IMR-90 (cell line): ENCODE data around the gene FAM120A. TPM values are rescaled to one million over a fixed set of nuclear protein-coding genes. Genes with fewer than 3 reads are reported as not detected.
"Not testable (repeated sequence)": the region's sequence is repeated elsewhere in the genome, so short reads cannot be mapped to it uniquely, and the experiment has no call there.

Experiments
- ATAC-seq: fragments of 200-7000 bp; cut with Tn5 transposase; 2 replicates; pipeline ENCODE4 v1.9.1; 2020; ENCODE audit warnings: low read depth, mild to moderate bottlenecking, moderate library complexity
- BruUV-seq: library from RNA; stranded (reverse); fragments of 400-500 nt; replicated peaks from 2 replicates; lab custom pipeline; 2021; lab: Mats Ljungman, UMichigan
- CTCF ChIA-PET: fragments of 300-600 bp; formaldehyde crosslinking; extraction: SDS; loops from one replicate; lab custom pipeline; 2021; ENCODE audit warnings: antibody characterized with exemption; lab: Yijun Ruan, JAX
- POLR2A ChIA-PET: fragments of 300-600 bp; sonication (Branson Sonifier 250); formaldehyde crosslinking; loops from one replicate; lab custom pipeline; 2022; ENCODE audit warnings: antibody characterized with exemption; ENCODE audit not compliant: unreplicated experiment; lab: Charles Lee
- DNase-seq: peaks from one replicate; pipeline ENCODE4 v3.0.0; 2013
- H2AFZ ChIP-seq: replicated peaks from 2 replicates; pipeline ENCODE3; 2013; ENCODE audit warnings: low read length, mild to moderate bottlenecking; ENCODE audit not compliant: poor library complexity
- H2AK5ac ChIP-seq: 2 replicates; pipeline ENCODE4 v1.6.1; 2013; ENCODE audit warnings: low read depth, low read length, inconsistent platforms
- H2AK9ac ChIP-seq: replicated peaks from 2 replicates; pipeline ENCODE3; 2013; ENCODE audit warnings: mild to moderate bottlenecking, low read depth, low read length, moderate library complexity; ENCODE audit not compliant: poor library complexity
- H2BK120ac ChIP-seq: 2 replicates; pipeline ENCODE4 v1.6.1; 2013; ENCODE audit warnings: low read depth, low read length, inconsistent platforms
- H2BK15ac ChIP-seq: 3 replicates; pipeline ENCODE4 v1.6.1; 2013; ENCODE audit warnings: low read depth, low read length, inconsistent platforms
- H2BK20ac ChIP-seq: 2 replicates; pipeline ENCODE4 v1.6.1; 2013; ENCODE audit warnings: low read depth, mild to moderate bottlenecking, inconsistent platforms, low read length, moderate library complexity
- H2BK5ac ChIP-seq: 2 replicates; pipeline ENCODE4 v1.6.1; 2013; ENCODE audit warnings: mild to moderate bottlenecking, low read depth, low read length, inconsistent platforms; ENCODE audit not compliant: poor library complexity, severe bottlenecking
- H3K14ac ChIP-seq: replicated peaks from 2 replicates; pipeline ENCODE4 v1.6.1; 2013; ENCODE audit warnings: low read depth, low read length, inconsistent platforms
- H3K18ac ChIP-seq: 2 replicates; pipeline ENCODE4 v1.6.1; 2013; ENCODE audit warnings: low read depth, low read length, control low read depth
- H3K23ac ChIP-seq: 2 replicates; pipeline ENCODE4 v1.6.1; 2013; ENCODE audit warnings: low read depth, low read length, inconsistent platforms
- H3K27ac ChIP-seq: 2 replicates; pipeline ENCODE4 v1.5.1; 2013; ENCODE audit warnings: mild to moderate bottlenecking, control low read depth, low read length; ENCODE audit not compliant: insufficient read depth
- H3K27me3 ChIP-seq: 2 replicates; pipeline ENCODE4 v1.6.1; 2013; ENCODE audit warnings: low read length; ENCODE audit not compliant: control insufficient read depth, insufficient read depth
- H3K36me3 ChIP-seq: 2 replicates; pipeline ENCODE4 v1.6.1; 2013; ENCODE audit warnings: low read length, mixed read lengths; ENCODE audit not compliant: control insufficient read depth, insufficient read depth
- H3K4ac ChIP-seq: 2 replicates; pipeline ENCODE4 v1.6.1; 2013; ENCODE audit warnings: low read depth, low read length, inconsistent platforms
- H3K4me1 ChIP-seq: 2 replicates; pipeline ENCODE4 v1.6.1; 2013; ENCODE audit warnings: low read length, mixed read lengths; ENCODE audit not compliant: control insufficient read depth, insufficient read depth
- H3K4me2 ChIP-seq: 2 replicates; pipeline ENCODE4 v1.6.1; 2013; ENCODE audit warnings: low read depth, mild to moderate bottlenecking, control low read depth, low read length, moderate library complexity
- H3K4me3 ChIP-seq: 2 replicates; pipeline ENCODE4 v1.5.1; 2013; ENCODE audit warnings: low read depth, mild to moderate bottlenecking, control low read depth, low read length, moderate library complexity; ENCODE audit not compliant: insufficient read depth
- H3K56ac ChIP-seq: 2 replicates; pipeline ENCODE4 v1.6.1; 2013; ENCODE audit warnings: low read length, inconsistent platforms; ENCODE audit not compliant: insufficient read depth; ENCODE audit errors: extremely low read depth
- H3K79me1 ChIP-seq, 2 experiments: 2 replicates each; pipeline ENCODE4 v1.6.1; 2013; ENCODE audit warnings: low read length in 2 of 2, inconsistent platforms in 1 of 2, low read depth in 1 of 2
- H3K9ac ChIP-seq: 2 replicates; pipeline ENCODE4 v1.6.1; 2013; ENCODE audit warnings: low read depth, low read length, control low read depth
- H3K9me1 ChIP-seq: 2 replicates; pipeline ENCODE4 v1.6.1; 2013; ENCODE audit warnings: low read length, inconsistent platforms; ENCODE audit not compliant: insufficient read depth
- H3K9me3 ChIP-seq: 2 replicates; pipeline ENCODE4 v1.6.1; 2013; ENCODE audit warnings: low read length; ENCODE audit not compliant: control insufficient read depth, insufficient read depth
- H4K20me1 ChIP-seq: 2 replicates; pipeline ENCODE4 v1.6.1; 2013; ENCODE audit warnings: low read length, inconsistent platforms; ENCODE audit not compliant: insufficient read depth
- H4K5ac ChIP-seq: 2 replicates; pipeline ENCODE4 v1.6.1; 2013; ENCODE audit warnings: mild to moderate bottlenecking, low read depth, low read length, control low read depth
- H4K8ac ChIP-seq, 2 experiments: 2 replicates each; pipeline ENCODE4 v1.6.1; 2013; ENCODE audit warnings: low read depth in 2 of 2, low read length in 2 of 2, control low read depth in 1 of 2, inconsistent platforms in 1 of 2
- H4K91ac ChIP-seq: 2 replicates; pipeline ENCODE4 v1.6.1; 2013; ENCODE audit warnings: low read depth, low read length, inconsistent platforms; ENCODE audit not compliant: insufficient read depth
- WGBS, 2 experiments: methylation state at CpG; one replicate each; pipeline versions ENCODE4 v1.1.5 to v1.1.7; 2013; ENCODE audit warnings: missing lambda C conversion rate in 2 of 2; ENCODE audit not compliant: insufficient read length in 1 of 2; ENCODE audit errors: extremely low coverage in 2 of 2; 5-methylcytosine and 5-hydroxymethylcytosine counted together
- dilution Hi-C: fragments of 300-500 bp; cut with HindIII; formaldehyde crosslinking; loops from one replicate; pipeline ENCODE4 v1.14.3; 2018; ENCODE audit warnings: low sequenced_read_pairs; ENCODE audit not compliant: unreplicated experiment
- in situ Hi-C: fragments of 300-500 bp; cut with MboI; formaldehyde crosslinking; loops from 3 replicates; pipeline ENCODE4 v1.14.3; 2019; ENCODE audit warnings: low sequenced_read_pairs, inconsistent platforms, mixed read lengths
- intact Hi-C: fragments of 100-400 bp; cut with micrococcal nuclease; formaldehyde crosslinking; loops from 2 replicates; pipeline ENCODE4 v1.10.0; 2022
- polyA plus RNA-seq, 3 experiments: library from polyadenylated mRNA; depleted of rRNA; stranded (reverse); fragments of >200 nt; gene quantifications; 2 replicates each; pipeline ENCODE4 v1.2.3, GENCODE V29; 2012; ENCODE audit warnings: low replicate concordance in 1 of 3
- total RNA-seq: library from RNA; depleted of rRNA; stranded (reverse); fragments of >200 nt; gene quantifications from 2 replicates; pipeline ENCODE4 v1.2.3, GENCODE V29; 2012

The FAM120A gene
- total and polyA plus RNA-seq, 2 of the 4 experiments (the other 2 are of a cell fraction), result 61.6 to 75.1 TPM

- H3K27ac ChIP-seq, POLR2A ChIA-PET: not testable (repeated sequence)
Measured at GRCh38 chr9:93439301-93439700, 12.2 kb upstream of the FAM120A start.

More at GRCh38 chr9:93439301-93439700, 12.2 kb upstream of the FAM120A start:
- DNase-seq, H3K56ac ChIP-seq, CTCF ChIA-PET, H3K36me3 ChIP-seq, H3K4ac ChIP-seq, H2BK20ac ChIP-seq, H3K9me1 ChIP-seq, H2BK15ac ChIP-seq, ATAC-seq, in situ Hi-C loops, H3K14ac ChIP-seq, BruUV-seq, H3K4me1 ChIP-seq, H4K91ac ChIP-seq, H3K9me3 ChIP-seq, intact Hi-C loops, H3K4me2 ChIP-seq, H3K9ac ChIP-seq, H2AFZ ChIP-seq, H2AK9ac ChIP-seq, H3K23ac ChIP-seq, H4K20me1 ChIP-seq, H2AK5ac ChIP-seq, H2BK5ac ChIP-seq, H2BK120ac ChIP-seq, H3K18ac ChIP-seq, H3K79me1 ChIP-seq, H3K27me3 ChIP-seq, H4K8ac ChIP-seq, H3K4me3 ChIP-seq, dilution Hi-C loops, H4K5ac ChIP-seq: not testable (repeated sequence)
- no CpG with 5 or more reads among the region's 6 CpGs for WGBS, 2 experiments
